SK-N-SH (cell line): ENCODE measurements around the gene SULT1A1.

Experiments used
- CHD2 ChIP-seq: fragments of 150-350 bp; IDR thresholded peaks from 2 replicates; pipeline ENCODE4 v1.6.1; 2018; ENCODE audit warnings: low read length; ENCODE audit not compliant: partially characterized antibody
- GABPA ChIP-seq: IDR thresholded peaks from 2 replicates; pipeline ENCODE4 v1.4.0; 2012; ENCODE audit warnings: low read depth, mild to moderate bottlenecking
- JUND ChIP-seq: IDR thresholded peaks from 2 replicates; pipeline ENCODE4 v1.4.0; 2012
- POLR2AphosphoS5 ChIP-seq: IDR thresholded peaks from 2 replicates; pipeline ENCODE4 v1.6.1; 2012; ENCODE audit warnings: low read depth, low read length
- RAD21 ChIP-seq: IDR thresholded peaks from 2 replicates; pipeline ENCODE4 v1.6.1; 2012; ENCODE audit warnings: mild to moderate bottlenecking, low read length
- YY1 ChIP-seq: IDR thresholded peaks from 2 replicates; pipeline ENCODE4 v1.4.0; 2012; ENCODE audit warnings: low read depth, mild to moderate bottlenecking
- TF ChIP-seq, protein P1 (sequence below): fragments of 200-600 bp; sonication (generic); IDR thresholded peaks from 2 replicates; pipeline ENCODE4 v1.6.1; 2017; ENCODE audit warnings: antibody characterized with exemption, mild to moderate bottlenecking, moderate library complexity

DNA sequence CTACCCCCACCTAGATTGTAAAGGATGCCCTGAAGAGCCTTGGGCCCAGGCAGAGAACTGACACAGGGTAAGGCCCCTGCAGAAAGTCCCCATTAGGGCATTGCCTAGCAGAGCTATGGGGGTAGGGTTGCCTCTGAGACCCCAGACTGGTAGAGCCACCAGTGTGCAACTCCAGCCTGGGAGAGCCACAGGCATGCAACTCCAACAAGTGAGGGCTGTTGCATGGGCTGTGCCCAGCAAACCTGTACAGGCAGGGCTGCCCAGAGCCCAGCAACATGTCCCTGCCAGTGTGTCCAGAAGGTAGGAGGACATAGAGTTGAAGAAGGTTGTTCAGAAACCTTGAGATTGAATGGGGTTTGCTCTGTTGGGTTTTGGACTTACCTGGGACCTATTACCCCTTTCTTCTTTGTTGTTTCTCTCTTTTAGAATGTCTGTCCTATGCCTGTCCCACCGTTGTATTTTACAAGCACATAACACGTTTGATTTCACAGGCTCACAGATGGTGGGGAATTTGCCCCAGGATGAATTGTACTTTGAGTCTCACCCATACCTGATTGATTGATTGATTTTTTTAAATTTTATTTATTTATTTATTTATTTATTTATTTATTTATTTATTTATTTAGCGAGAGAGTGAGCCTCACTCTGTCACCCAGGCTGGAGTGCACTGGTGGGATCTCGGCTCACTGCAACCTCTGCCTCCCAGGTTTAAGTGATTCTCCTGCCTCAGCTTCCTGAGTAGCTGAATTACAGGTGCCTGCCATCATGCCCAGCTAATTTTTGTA, 39.7 kb downstream of the SULT1A1 start:
- no peak for TF ChIP-seq CHD2
- TF ChIP-seq YY1, result no peak
- TF ChIP-seq, protein P1, sequence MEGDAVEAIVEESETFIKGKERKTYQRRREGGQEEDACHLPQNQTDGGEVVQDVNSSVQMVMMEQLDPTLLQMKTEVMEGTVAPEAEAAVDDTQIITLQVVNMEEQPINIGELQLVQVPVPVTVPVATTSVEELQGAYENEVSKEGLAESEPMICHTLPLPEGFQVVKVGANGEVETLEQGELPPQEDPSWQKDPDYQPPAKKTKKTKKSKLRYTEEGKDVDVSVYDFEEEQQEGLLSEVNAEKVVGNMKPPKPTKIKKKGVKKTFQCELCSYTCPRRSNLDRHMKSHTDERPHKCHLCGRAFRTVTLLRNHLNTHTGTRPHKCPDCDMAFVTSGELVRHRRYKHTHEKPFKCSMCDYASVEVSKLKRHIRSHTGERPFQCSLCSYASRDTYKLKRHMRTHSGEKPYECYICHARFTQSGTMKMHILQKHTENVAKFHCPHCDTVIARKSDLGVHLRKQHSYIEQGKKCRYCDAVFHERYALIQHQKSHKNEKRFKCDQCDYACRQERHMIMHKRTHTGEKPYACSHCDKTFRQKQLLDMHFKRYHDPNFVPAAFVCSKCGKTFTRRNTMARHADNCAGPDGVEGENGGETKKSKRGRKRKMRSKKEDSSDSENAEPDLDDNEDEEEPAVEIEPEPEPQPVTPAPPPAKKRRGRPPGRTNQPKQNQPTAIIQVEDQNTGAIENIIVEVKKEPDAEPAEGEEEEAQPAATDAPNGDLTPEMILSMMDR, result no peak
- no peak for TF ChIP-seq RAD21
- no peak for TF ChIP-seq GABPA
- TF ChIP-seq POLR2AphosphoS5, result no peak
- TF ChIP-seq JUND, result no peak
